Mucosa of descending colon (tissue), 3 donors: ENCODE measurements around the gene TOP1. TPM values are rescaled to one million over a fixed set of nuclear protein-coding genes. Genes with fewer than 3 reads are reported as not detected.
A peak's percentile ranks its signal among the peaks of the same experiment; 100 is the strongest.

ENCODE experiments used
- ATAC-seq: fragments of 200-7000 bp; cut with Tn5 transposase; one replicate; pipeline ENCODE4 v1.9.1; 2020; ENCODE audit warnings: mild to moderate bottlenecking, moderate library complexity
- DNase-seq, 3 donors: peaks; one replicate each; pipeline ENCODE4 v3.0.0-alpha.2; 2020
- H3K36me3 ChIP-seq: fragments of 200-600 bp; one replicate; pipeline ENCODE4 v1.8.0; 2021; ENCODE audit warnings: low read depth, mild to moderate bottlenecking
- H3K4me1 ChIP-seq: fragments of 200-600 bp; one replicate; pipeline ENCODE4 v1.8.0; 2021; ENCODE audit warnings: low read depth, mild to moderate bottlenecking
- H3K4me3 ChIP-seq: fragments of 200-600 bp; one replicate; pipeline ENCODE4 v1.8.0; 2021; ENCODE audit warnings: mild to moderate bottlenecking
- H3K9me3 ChIP-seq: fragments of 200-600 bp; one replicate; pipeline ENCODE4 v1.8.0; 2021; ENCODE audit warnings: mild to moderate bottlenecking
- CTCF ChIP-seq: fragments of 200-600 bp; IDR thresholded peaks from one replicate; pipeline ENCODE4 v1.8.0; 2022; ENCODE audit warnings: antibody characterized with exemption, mild to moderate bottlenecking
- intact Hi-C, 2 donors: fragments of 100-400 bp; cut with DNase I in 1 of 2; cut with micrococcal nuclease in 1 of 2; formaldehyde crosslinking; loops; one replicate each; pipeline versions ENCODE4 v1.11.0 to v1.11.1; 2022; cut with DNase I, micrococcal nuclease
- total RNA-seq, 3 donors: library from RNA; stranded (reverse); fragmentation: NEBNext Ultra II Directional in 2 of 3; extraction: Animal tissue kit (Norgen Biotek cat#: 25700) in 2 of 3; gene quantifications; one replicate each; pipeline versions ENCODE4 v1.2.1 to v1.2.4, GENCODE V29; 2021 to 2023
- donor health status: DM: no; HTN: no; CAD: no; lungs with moderate emphysema.
- donor health status: DM: no; HTN: no; CAD: no.
- donor health status: DM: no; HTN: yes; CAD: no.

TOP1 gene
- total RNA-seq, 3 donors from 2014 or later = 51.8 to 60.0 (median 57.7) TPM

GRCh38 chr20:41074441-41074840 is 45.8 kb downstream of the TOP1 start:
- Histone ChIP-seq H3K4me3 (no peak overlapping the region), H3K36me3 (no peaks in the 10 kb centered on the region), H3K4me1 (peaks cover 29% of the 10 kb centered on the region), H3K9me3 (no peaks in the 10 kb centered on the region)
- no peak for ATAC-seq
- TF ChIP-seq CTCF = no peak
- intact Hi-C loops = no loop called here
- no peak for DNase-seq

- DNase-seq (no peak), ATAC-seq (no peak)
- TF ChIP-seq CTCF = no peak
- Histone ChIP-seq H3K4me3 (no peak overlapping the region), H3K36me3 (no peaks in the 10 kb centered on the region), H3K4me1 (peaks cover 29% of the 10 kb centered on the region), H3K9me3 (no peaks in the 10 kb centered on the region)
- intact Hi-C loops = no loop called here
Observed at GRCh38 chr20:41076776-41077175, 48.2 kb downstream of the TOP1 start.

- TF ChIP-seq CTCF = no peak
- ATAC-seq (peak; percentile 66), DNase-seq (peak in 1 of 3 donors; percentile 41)
- H3K36me3 ChIP-seq = no peaks in the 10 kb centered on the region
- intact Hi-C loops = no loop called here
- H3K9me3 ChIP-seq = no peaks in the 10 kb centered on the region
- peaks cover 20% of the 10 kb centered on the region for H3K4me1 ChIP-seq
- no peak overlapping the region for H3K4me3 ChIP-seq
Observed at GRCh38 chr20:41078329-41078728, 49.7 kb downstream of the TOP1 start.

GRCh38 chr20:41079066-41079465 is 50.4 kb downstream of the TOP1 start:
- intact Hi-C loops = no loop called here
- DNase-seq (no peak), ATAC-seq (no peak)
- no peaks in the 10 kb centered on the region for H3K9me3 ChIP-seq
- no peak for TF ChIP-seq CTCF
- no peak overlapping the region for H3K4me3 ChIP-seq
- H3K4me1 ChIP-seq = peaks cover 20% of the 10 kb centered on the region
- H3K36me3 ChIP-seq = no peaks in the 10 kb centered on the region

- Histone ChIP-seq H3K4me3 (no peak overlapping the region), H3K4me1 (peaks cover 6% of the 10 kb centered on the region), H3K9me3 (no peaks in the 10 kb centered on the region), H3K36me3 (no peaks in the 10 kb centered on the region)
- DNase-seq (no peak), ATAC-seq (no peak)
- intact Hi-C loops = no loop called here
- no peak for TF ChIP-seq CTCF
Observed at GRCh38 chr20:41080866-41081265, 52.2 kb downstream of the TOP1 start.

GRCh38 chr20:41081276-41081814 is 52.7 kb downstream of the TOP1 start:
- intact Hi-C loops = no loop called here
- no peaks in the 10 kb centered on the region for H3K9me3 ChIP-seq
- H3K4me3 ChIP-seq = no peak overlapping the region
- no peaks in the 10 kb centered on the region for H3K36me3 ChIP-seq
- no peak for TF ChIP-seq CTCF
- ATAC-seq (no peak), DNase-seq (no peak)
- peaks cover 8% of the 10 kb centered on the region for H3K4me1 ChIP-seq
